GM21717 (cell line): ENCODE results near the gene PML.
A peak's percentile ranks its signal among the peaks of the same experiment; 100 is the strongest.

Experiments used
- ATAC-seq: cut with Tn5 transposase; IDR thresholded peaks from one replicate; pipeline ENCODE4 v1.9.1; 2021; ENCODE audit warnings: mild to moderate bottlenecking, moderate library complexity; ENCODE audit not compliant: unreplicated experiment

Gene PML

GRCh38 chr15:73985101-73985873 is 9.2 kb upstream of the PML start:
- ATAC-seq = no peak

GRCh38 chr15:73986055-73986775 is 8.3 kb upstream of the PML start:
- no peak for ATAC-seq

GRCh38 chr15:73986776-73987056 is 7.8 kb upstream of the PML start:
- no peak for ATAC-seq

GRCh38 chr15:73987250-73987649 is 7.3 kb upstream of the PML start:
- ATAC-seq = no peak

GRCh38 chr15:73987681-73988444 is 6.7 kb upstream of the PML start:
- no peak for ATAC-seq

GRCh38 chr15:73988445-73988969 is 6.0 kb upstream of the PML start:
- ATAC-seq = no peak

- ATAC-seq = no peak
Observed at GRCh38 chr15:73989001-73989798, 5.3 kb upstream of the PML start.

- ATAC-seq = no peak
Observed at GRCh38 chr15:73990250-73991005, 4.1 kb upstream of the PML start.

GRCh38 chr15:73991260-73991659 is 3.3 kb upstream of the PML start:
- no peak for ATAC-seq

GRCh38 chr15:73991726-73992593 is 2.6 kb upstream of the PML start, which contains the start of gene STOML1:
STOML1 (minus strand) TSS chr15:73992295; CDS start chr15:73992223, 72 bp downstream.
- peak; percentile 69 for ATAC-seq

- ATAC-seq = no peak
Observed at GRCh38 chr15:73992594-73992898, 2.0 kb upstream of the PML start.

- ATAC-seq = no peak
Observed at GRCh38 chr15:73993211-73993994, 1.1 kb upstream of the PML start.

GRCh38 chr15:73994912-73995622 is 551 bp downstream of the PML start:
- no peak for ATAC-seq

- ATAC-seq = no peak
Observed at GRCh38 chr15:73996267-73996666, 1.8 kb downstream of the PML start.

- ATAC-seq = no peak
Observed at GRCh38 chr15:73996939-73997338, 2.4 kb downstream of the PML start.

GRCh38 chr15:73997986-73998385 is 3.5 kb downstream of the PML start:
- ATAC-seq = no peak

- ATAC-seq = no peak
Observed at GRCh38 chr15:74006774-74007639, 12.5 kb downstream of the PML start.
